ENCODE data around the gene TSBP1. TPM values are rescaled to one million over a fixed set of nuclear protein-coding genes. Genes with fewer than 3 reads are reported as not detected.
"Not testable (repeated sequence)": the region's sequence is repeated elsewhere in the genome, so short reads cannot be mapped to it uniquely, and the experiment has no call there.

Gene TSBP1
- total RNA-seq, 2 experiments from 2014 or later: not detected

GRCh38 chr6:32313964-32314363, 57.7 kb downstream of the TSBP1 start:
- peaks cover 7% of the 10 kb centered on the region for H3K27me3 Mint-ChIP-seq (ENCODE audit: low read depth)
- no peaks in the 10 kb centered on the region for H3K9me3 Mint-ChIP-seq
- CTCF ChIA-PET: interaction anchor here (1.0 kb wide), 1 partner anchor 58 kb away, joined by 3 read pairs; no protein-coding TSS in a partner anchor
- no peaks in the 10 kb centered on the region for H3K36me3 Mint-ChIP-seq (ENCODE audit: low read depth)
- no peaks in the 10 kb centered on the region for H3K4me1 Mint-ChIP-seq (ENCODE audit: low read depth)
- no peak for DNase-seq
- H3K4me3 Mint-ChIP-seq: no peak overlapping the region
- intact Hi-C loops (cut with micrococcal nuclease): no loop called here
- no peak overlapping the region for H3K27ac Mint-ChIP-seq

GRCh38 chr6:32298632-32299336, 72.9 kb downstream of the TSBP1 start:
- CTCF ChIA-PET: interaction anchor here (0.6 kb wide), 1 partner anchor 71 kb away, joined by 4 read pairs; no protein-coding TSS in a partner anchor
- DNase-seq: no peak
- H3K27me3 Mint-ChIP-seq (ENCODE audit: low read depth): peaks cover 6% of the 10 kb centered on the region
- no peak overlapping the region for H3K4me3 Mint-ChIP-seq
- intact Hi-C loops (cut with micrococcal nuclease): no loop called here
- no peak overlapping the region for H3K27ac Mint-ChIP-seq
- H3K36me3 Mint-ChIP-seq (ENCODE audit: low read depth): no peaks in the 10 kb centered on the region
- H3K9me3 Mint-ChIP-seq: no peaks in the 10 kb centered on the region
- H3K4me1 Mint-ChIP-seq (ENCODE audit: low read depth): peaks cover under 1% of the 10 kb centered on the region

GRCh38 chr6:32294980-32295379, 76.7 kb downstream of the TSBP1 start:
- H3K9me3 Mint-ChIP-seq; DNase-seq; intact Hi-C loops (cut with micrococcal nuclease); H3K36me3 Mint-ChIP-seq (ENCODE audit: low read depth); H3K27ac Mint-ChIP-seq; H3K4me3 Mint-ChIP-seq; H3K4me1 Mint-ChIP-seq (ENCODE audit: low read depth): not testable (repeated sequence)
- CTCF ChIA-PET: interaction anchor here (1.0 kb wide), 1 partner anchor 47 kb away, joined by 3 read pairs; no protein-coding TSS in a partner anchor
- H3K27me3 Mint-ChIP-seq (ENCODE audit: low read depth): peaks cover 32% of the 10 kb centered on the region

GRCh38 chr6:32294566-32294965, 77.1 kb downstream of the TSBP1 start:
- CTCF ChIA-PET: interaction anchor here (1.0 kb wide), 1 partner anchor 46 kb away, joined by 3 read pairs; no protein-coding TSS in a partner anchor
- H3K36me3 Mint-ChIP-seq (ENCODE audit: low read depth): no peaks in the 10 kb centered on the region
- H3K27ac Mint-ChIP-seq: no peak overlapping the region
- H3K27me3 Mint-ChIP-seq (ENCODE audit: low read depth): peaks cover 32% of the 10 kb centered on the region
- no peaks in the 10 kb centered on the region for H3K9me3 Mint-ChIP-seq
- no peak overlapping the region for H3K4me3 Mint-ChIP-seq
- no peak for DNase-seq
- H3K4me1 Mint-ChIP-seq (ENCODE audit: low read depth): no peaks in the 10 kb centered on the region
- intact Hi-C loops (cut with micrococcal nuclease): no loop called here

- intact Hi-C loops (cut with micrococcal nuclease): no loop called here
- Mint-ChIP-seq H3K4me1 (ENCODE audit: low read depth) (no peaks in the 10 kb centered on the region), H3K27ac (no peak overlapping the region), H3K36me3 (ENCODE audit: low read depth) (no peaks in the 10 kb centered on the region), H3K4me3 (no peak overlapping the region), H3K9me3 (no peaks in the 10 kb centered on the region), H3K27me3 (ENCODE audit: low read depth) (peaks cover 30% of the 10 kb centered on the region)
- DNase-seq: no peak
- CTCF ChIA-PET: no interaction called here
These were observed 78.0 kb downstream of the TSBP1 start for GRCh38 chr6:32293695-32294094.

GRCh38 chr6:32291543-32291942, 80.2 kb downstream of the TSBP1 start:
- Mint-ChIP-seq H3K9me3 (no peaks in the 10 kb centered on the region), H3K27ac (no peak overlapping the region), H3K27me3 (ENCODE audit: low read depth) (peaks cover 30% of the 10 kb centered on the region), H3K36me3 (ENCODE audit: low read depth) (no peaks in the 10 kb centered on the region), H3K4me1 (ENCODE audit: low read depth) (no peaks in the 10 kb centered on the region), H3K4me3 (no peak overlapping the region)
- CTCF ChIA-PET: no interaction called here
- no peak for DNase-seq
- intact Hi-C loops (cut with micrococcal nuclease): no loop called here

- H3K27me3 Mint-ChIP-seq (ENCODE audit: low read depth): peaks cover 30% of the 10 kb centered on the region
These were observed 80.7 kb downstream of the TSBP1 start for GRCh38 chr6:32290886-32291450.

GRCh38 chr6:32288426-32288825, 83.3 kb downstream of the TSBP1 start:
- H3K36me3 Mint-ChIP-seq (ENCODE audit: low read depth): no peaks in the 10 kb centered on the region
- no peaks in the 10 kb centered on the region for H3K9me3 Mint-ChIP-seq
- H3K27me3 Mint-ChIP-seq (ENCODE audit: low read depth): peaks cover 23% of the 10 kb centered on the region
- intact Hi-C loops (cut with micrococcal nuclease): no loop called here
- DNase-seq: no peak
- H3K27ac Mint-ChIP-seq: no peak overlapping the region
- no peak overlapping the region for H3K4me3 Mint-ChIP-seq
- CTCF ChIA-PET: no interaction called here
- H3K4me1 Mint-ChIP-seq (ENCODE audit: low read depth): no peaks in the 10 kb centered on the region

More at GRCh38 chr6:32290886-32291450, 80.7 kb downstream of the TSBP1 start:
- no peak overlapping the region for H3K4me3 Mint-ChIP-seq
- H3K9me3 Mint-ChIP-seq: no peaks in the 10 kb centered on the region
- intact Hi-C loops (cut with micrococcal nuclease): no loop called here
- no peak for DNase-seq
- H3K4me1 Mint-ChIP-seq (ENCODE audit: low read depth): no peaks in the 10 kb centered on the region
- H3K27ac Mint-ChIP-seq: no peak overlapping the region
- CTCF ChIA-PET: no interaction called here
- H3K36me3 Mint-ChIP-seq (ENCODE audit: low read depth): no peaks in the 10 kb centered on the region

- H3K27ac Mint-ChIP-seq; DNase-seq; H3K27me3 Mint-ChIP-seq (ENCODE audit: low read depth); H3K4me3 Mint-ChIP-seq; H3K9me3 Mint-ChIP-seq; H3K36me3 Mint-ChIP-seq (ENCODE audit: low read depth); intact Hi-C loops (cut with micrococcal nuclease): not testable (repeated sequence)
- CTCF ChIA-PET: interaction anchor here (0.6 to 1.6 kb wide), 3 partner anchors 19 to 158 kb away, joined by 3 to 5 read pairs (median 3); no protein-coding TSS in a partner anchor
- peaks cover 21% of the 10 kb centered on the region for H3K4me1 Mint-ChIP-seq (ENCODE audit: low read depth)
These were observed 97.7 kb downstream of the TSBP1 start for GRCh38 chr6:32273801-32274577.

- intact Hi-C loops (cut with micrococcal nuclease): no loop called here
- Mint-ChIP-seq H3K27ac (no peak overlapping the region), H3K4me1 (ENCODE audit: low read depth) (peaks cover 21% of the 10 kb centered on the region), H3K4me3 (no peak overlapping the region), H3K36me3 (ENCODE audit: low read depth) (peaks cover 1% of the 10 kb centered on the region), H3K9me3 (no peaks in the 10 kb centered on the region), H3K27me3 (ENCODE audit: low read depth) (no peaks in the 10 kb centered on the region)
- DNase-seq: no peak
- CTCF ChIA-PET: interaction anchor here (0.7 kb wide), 1 partner anchor 25 kb away, joined by 3 read pairs; no protein-coding TSS in a partner anchor
These were observed 100.3 kb downstream of the TSBP1 start for GRCh38 chr6:32271429-32271828.

GRCh38 chr6:32268459-32268858, 103.2 kb downstream of the TSBP1 start:
- H3K27ac Mint-ChIP-seq; intact Hi-C loops (cut with micrococcal nuclease); H3K4me3 Mint-ChIP-seq; H3K36me3 Mint-ChIP-seq (ENCODE audit: low read depth); H3K27me3 Mint-ChIP-seq (ENCODE audit: low read depth); DNase-seq; H3K9me3 Mint-ChIP-seq: not testable (repeated sequence)
- CTCF ChIA-PET: interaction anchor here (0.9 to 1.6 kb wide), 2 partner anchors 14 to 22 kb away, joined by 4 read pairs; no protein-coding TSS in a partner anchor
- H3K4me1 Mint-ChIP-seq (ENCODE audit: low read depth): peaks cover 18% of the 10 kb centered on the region

- H3K36me3 Mint-ChIP-seq (ENCODE audit: low read depth): no peaks in the 10 kb centered on the region
- no peak overlapping the region for H3K27ac Mint-ChIP-seq
- no peaks in the 10 kb centered on the region for H3K9me3 Mint-ChIP-seq
- DNase-seq: no peak
- H3K4me3 Mint-ChIP-seq: no peak overlapping the region
- intact Hi-C loops (cut with micrococcal nuclease): no loop called here
- H3K27me3 Mint-ChIP-seq (ENCODE audit: low read depth): no peaks in the 10 kb centered on the region
- CTCF ChIA-PET: interaction anchor here (1.6 kb wide), 1 partner anchor 13 kb away, joined by 4 read pairs; no protein-coding TSS in a partner anchor
- H3K4me1 Mint-ChIP-seq (ENCODE audit: low read depth): peaks cover 12% of the 10 kb centered on the region
These were observed 104.7 kb downstream of the TSBP1 start for GRCh38 chr6:32267035-32267434.
